ENCODE results near the gene EPHX1.
"Not testable (repeated sequence)": the region's sequence is repeated elsewhere in the genome, so short reads cannot be mapped to it uniquely, and the experiment has no call there.

Gene EPHX1

DNA sequence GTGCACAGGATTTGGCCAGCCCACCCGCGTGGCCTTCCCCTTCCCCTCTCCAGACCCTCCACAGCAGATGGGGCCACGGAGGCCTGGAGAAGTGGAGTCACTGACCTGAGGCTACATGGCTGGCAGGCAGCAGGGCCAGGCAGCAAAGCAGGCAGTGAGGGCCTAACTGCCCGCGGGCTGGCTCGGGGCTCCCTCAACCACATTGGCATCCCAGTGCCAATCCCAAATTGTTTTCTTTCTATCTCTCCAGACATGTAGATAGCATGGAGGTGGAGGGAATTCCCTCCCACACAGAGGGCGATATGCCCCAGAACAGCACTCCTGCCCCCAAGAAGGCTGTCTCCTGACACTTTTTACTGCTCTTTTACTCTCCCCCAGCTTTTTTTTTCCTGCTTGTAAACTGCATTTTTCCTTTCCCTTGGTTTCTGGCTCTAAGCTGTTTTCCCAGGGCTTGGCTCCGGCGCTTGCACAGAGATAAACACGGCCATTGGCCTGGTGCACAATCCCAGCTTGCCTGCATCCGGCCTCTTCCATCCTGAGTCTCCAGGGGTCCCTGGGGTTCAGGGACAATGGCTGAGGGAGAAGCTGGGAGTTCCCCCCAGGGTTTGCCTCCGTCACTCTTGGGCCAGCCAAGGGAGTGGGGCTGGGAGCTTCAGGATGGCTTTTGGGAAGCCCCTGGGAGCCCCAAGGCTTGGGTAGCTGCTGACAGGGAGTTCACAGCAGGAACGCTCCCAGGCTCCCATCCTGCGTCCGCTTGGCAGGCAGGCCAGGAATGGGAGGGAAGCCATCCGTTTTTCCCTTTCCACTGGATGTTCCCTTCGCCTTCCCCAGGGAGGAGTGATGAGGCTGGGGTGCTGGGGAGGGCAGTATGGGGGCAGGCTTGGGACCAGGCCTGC is 7.0 kb downstream of the EPHX1 start:
- no peak for DNase-seq

DNA sequence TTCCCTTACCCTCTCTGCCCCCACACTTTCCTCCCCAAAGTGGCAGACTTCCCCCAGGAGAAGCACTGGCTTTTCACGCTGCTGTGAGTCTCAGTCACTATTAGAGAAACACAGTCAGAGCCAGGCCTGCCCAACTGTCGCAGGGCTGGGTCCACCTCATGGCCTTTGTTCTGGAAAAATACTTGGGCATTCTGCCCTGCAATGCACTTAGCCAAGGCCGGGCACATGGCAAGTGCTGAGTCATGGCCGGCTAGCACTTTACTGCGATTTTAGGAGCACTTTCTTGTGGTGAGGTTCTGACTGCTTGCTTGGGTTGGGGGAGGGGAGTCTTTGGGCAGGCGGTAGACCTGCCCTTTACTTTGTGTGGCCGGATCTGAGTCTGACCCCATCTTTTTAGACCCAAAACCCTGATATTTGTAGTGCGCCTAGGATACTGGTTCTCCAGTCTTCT is 7.7 kb downstream of the EPHX1 start:
- no peak for DNase-seq

GRCh38 chr1:225818229-225818628 is 8.3 kb downstream of the EPHX1 start:
- no peak for DNase-seq

DNA sequence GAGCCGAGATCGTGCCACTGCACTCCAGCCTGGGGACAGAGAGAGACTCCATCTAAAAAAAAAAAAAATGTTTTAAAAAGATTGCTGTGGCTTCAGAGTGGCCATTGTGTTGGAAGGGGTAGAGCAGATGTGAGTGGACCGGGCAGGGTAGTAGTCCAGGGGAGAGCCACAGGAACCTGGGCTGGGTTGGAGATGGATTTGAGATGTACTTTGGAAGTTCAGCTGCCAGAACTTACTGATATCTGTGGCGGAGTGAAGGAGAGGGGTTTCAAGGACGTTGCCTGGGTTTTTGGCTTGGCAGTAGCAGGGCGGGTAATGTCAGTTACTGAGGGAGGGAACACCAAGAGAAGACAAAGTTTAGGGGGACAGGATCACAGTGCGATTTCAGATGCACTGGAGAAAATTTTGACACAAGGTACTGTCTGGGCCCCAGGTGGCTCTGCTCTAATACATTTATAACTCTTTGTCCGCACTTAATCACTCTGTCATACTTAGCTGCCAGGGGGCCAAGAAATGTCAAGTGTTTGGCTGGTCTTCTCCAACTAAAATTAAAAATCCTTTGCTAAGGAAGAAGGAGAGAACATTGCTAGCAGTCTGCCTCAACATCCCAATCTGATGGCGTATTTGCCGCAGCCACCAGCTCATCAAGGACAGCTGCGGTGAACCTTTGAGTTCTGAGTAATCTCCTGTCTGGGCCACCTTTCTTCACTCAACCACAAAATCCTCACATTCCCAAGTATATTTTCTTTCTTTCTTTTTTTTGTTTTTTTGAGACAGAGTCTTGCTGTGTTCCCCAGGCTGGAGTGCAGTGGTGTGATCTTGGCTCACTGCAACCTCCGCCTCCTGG is 9.6 kb downstream of the EPHX1 start:
- no peak for DNase-seq

GRCh38 chr1:225820522-225821120 is 10.7 kb downstream of the EPHX1 start:
- no peak for DNase-seq

GRCh38 chr1:225822655-225823403 is 12.9 kb downstream of the EPHX1 start:
- DNase-seq = no peak

DNA sequence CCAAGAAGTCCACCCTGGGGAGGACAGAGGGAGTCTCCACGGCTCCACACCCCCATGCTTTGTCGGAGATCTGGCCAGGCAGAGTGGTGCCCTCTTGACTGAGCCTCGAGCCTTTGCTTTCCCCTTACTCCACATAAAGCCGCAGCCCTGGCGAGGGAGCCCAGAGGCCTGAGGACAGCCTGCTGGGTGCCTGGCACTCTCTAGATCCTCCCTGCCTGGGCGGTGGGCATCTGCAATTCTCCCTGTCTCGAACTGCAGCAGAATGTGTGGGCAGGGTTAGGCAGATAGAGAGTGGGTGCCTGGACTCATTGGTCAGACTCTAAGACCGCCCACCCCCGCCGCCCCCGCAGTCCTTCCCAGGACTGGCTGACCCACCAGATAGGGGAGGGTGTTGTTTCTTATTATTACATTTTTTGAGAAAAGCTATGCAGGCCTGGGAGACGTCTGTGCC is 13.9 kb downstream of the EPHX1 start:
- no peak for DNase-seq

DNA sequence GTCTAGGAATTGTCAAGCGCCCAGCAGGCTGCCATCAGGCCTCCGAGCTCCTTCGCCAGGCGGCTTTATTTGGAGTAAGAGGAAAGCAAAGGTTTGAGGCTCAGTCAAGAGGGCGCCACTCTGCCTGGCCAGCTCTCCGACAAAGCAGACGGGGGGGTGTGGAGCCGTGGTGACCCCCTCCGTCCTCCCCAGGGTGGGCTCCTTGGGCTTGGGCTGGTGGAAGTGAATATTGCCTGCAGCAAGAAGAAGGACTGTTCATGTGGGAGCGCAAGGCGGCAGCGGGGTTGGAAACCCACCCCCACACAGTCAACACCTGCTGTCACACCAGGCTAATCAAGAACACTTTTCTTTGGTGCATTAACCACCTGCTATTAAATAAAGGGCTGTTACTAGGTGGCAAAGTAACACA is 14.6 kb downstream of the EPHX1 start:
- no peak for DNase-seq

- DNase-seq = no peak
Measured at GRCh38 chr1:225825078-225825477, 15.2 kb downstream of the EPHX1 start.

GRCh38 chr1:225825607-225826007 is 15.7 kb downstream of the EPHX1 start:
- no peak for DNase-seq

DNA sequence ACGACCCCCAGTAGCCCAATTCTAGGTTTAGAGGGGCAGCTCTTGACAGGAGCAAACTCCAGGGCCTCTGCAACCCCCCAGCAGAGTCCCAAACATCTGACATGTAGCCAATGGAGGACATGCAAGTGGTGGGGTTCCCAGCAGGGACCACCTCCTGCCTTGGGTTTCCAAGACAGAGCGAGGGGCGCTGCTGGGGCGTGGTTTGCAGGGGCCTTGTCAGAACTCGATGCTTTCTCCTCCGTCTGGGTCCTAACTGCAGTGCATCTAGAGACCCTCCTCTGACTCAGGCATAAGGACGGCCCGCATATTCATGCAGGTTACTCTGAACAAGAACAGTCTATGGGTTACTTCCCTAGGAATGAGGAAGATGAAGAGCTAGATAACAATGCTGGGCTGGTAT is 17.2 kb downstream of the EPHX1 start:
- DNase-seq = no peak

DNA sequence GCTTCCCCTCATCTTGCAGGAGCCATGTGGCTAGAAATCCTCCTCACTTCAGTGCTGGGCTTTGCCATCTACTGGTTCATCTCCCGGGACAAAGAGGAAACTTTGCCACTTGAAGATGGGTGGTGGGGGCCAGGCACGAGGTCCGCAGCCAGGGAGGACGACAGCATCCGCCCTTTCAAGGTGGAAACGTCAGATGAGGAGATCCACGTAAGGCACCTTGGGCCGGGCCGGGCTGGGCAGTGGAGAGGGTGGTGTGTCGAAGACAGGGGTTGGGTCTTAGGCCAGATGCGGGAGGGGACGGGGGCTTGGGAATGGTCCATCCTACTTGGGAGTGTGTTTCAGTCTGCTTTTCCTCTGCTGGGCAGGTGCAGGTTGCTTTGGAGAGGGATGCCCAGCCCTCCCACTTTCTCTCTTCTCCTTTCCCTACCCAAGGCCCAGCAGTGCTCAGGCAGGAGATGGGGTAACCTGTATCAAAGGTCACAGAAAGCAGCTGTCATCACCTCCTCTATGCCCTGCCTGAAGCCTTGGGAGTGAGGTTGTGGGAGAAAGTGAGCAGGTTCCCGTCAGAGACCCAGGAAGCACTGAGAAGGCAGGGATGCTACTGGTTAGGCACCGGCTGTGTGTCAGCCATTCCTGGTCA is 18.9 kb downstream of the EPHX1 start:
- no peak for DNase-seq

GRCh38 chr1:225830841-225831240 is 20.9 kb downstream of the EPHX1 start:
- DNase-seq = no peak

DNA sequence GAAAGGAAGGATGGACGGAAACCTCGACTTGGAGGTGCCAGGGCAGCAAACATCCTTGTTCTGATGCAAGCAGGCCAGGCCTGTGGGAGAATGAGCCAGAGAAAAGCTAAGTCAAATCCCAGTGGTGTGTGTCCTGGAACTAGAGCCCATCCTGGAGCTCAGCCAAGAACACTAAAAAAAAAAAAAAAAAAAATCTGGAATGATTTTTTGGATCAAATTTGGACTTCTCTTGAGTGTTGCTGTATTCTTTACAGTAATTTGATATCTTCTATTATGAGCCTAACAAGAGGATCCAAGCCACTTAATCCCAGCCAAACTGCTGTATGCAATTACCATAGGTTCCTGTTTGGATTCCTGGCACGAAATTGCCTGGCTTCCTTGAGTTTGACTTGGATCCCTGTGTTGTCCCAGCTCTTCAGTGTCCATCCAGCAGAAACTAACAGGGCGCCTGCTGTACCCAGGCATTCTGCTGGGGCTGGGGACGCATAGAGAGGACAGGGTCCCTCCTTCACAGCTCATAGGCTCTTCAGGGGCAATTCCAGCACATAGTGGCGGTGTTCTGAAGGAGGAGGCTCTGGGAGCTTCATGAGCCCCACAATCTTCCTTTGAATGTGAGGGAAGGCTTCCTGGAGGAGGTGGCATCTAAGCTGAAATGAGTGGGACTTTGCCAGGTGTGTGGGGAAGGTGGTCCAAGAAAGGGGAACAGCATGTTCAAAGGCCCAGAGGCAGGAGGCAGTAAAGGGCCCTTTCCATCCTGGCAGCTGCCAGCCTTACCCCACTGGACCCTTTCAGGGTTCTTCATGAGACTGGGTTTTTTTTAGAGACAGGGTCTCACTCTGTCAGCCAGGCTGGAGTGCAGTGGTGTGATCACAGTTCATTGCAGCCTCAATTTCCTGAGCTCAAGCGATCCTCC is 24.7 kb downstream of the EPHX1 start:
- no peak for DNase-seq

GRCh38 chr1:225835856-225836255 is 25.9 kb downstream of the EPHX1 start:
- DNase-seq = no peak

DNA sequence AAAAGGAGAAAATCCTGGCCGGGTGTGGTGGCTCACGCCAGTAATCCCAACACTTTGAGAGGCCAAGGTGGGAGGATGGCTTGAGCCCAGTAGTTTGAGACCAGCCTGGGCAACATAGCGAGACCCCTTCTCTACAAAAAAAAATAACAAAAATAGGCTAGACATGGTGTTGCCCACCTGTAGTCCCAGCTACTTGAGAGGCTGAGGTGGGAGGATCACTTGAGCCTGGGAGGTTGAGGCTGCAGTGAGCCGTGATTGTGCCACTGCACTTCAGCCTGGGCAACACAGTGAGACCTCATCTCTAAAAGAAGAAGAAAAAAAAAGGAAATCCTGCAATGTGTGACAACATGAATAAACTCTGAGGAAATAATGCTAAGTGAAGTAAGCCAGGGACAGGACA is 26.4 kb downstream of the EPHX1 start:
- not testable (repeated sequence) for DNase-seq

DNA sequence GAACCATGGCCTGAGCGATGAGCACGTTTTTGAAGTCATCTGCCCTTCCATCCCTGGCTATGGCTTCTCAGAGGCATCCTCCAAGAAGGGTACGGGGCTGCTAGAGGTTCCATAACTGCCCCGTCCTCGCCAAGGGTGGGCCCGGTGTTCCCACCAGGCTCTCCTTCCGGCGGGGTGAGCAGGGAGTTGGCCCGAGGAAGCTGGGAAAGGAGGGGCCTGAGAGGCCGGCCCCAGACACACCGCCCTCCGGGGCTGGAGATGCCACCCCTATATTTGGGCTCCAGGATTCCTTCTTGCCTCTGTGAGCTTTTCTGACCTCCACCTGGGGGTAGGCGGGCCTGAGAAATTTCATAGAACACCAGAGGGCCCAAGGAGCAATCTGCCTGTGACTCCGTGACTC is 28.9 kb downstream of the EPHX1 start:
- DNase-seq = no peak

- no peak for DNase-seq
Measured at GRCh38 chr1:225840223-225840610, 30.3 kb downstream of the EPHX1 start.

- DNase-seq = no peak
Measured at GRCh38 chr1:225840713-225841112, 30.8 kb downstream of the EPHX1 start.

DNA sequence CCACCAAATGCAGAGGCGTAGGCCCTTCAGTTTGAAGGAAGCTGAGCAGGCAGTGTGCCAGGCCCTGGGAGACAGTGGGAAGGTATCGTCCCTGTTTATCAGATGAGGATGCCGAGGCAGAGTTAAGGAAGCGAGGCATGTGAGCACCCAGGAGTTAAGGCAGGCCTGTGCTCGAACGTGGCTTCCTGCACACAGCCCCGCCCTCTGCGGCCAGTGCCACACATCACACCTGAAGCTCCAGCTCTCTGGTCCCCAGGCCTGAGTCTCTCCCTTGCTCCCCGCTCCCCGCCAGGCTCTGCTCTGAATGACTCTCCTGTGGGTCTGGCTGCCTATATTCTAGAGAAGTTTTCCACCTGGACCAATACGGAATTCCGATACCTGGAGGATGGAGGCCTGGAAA is 32.1 kb downstream of the EPHX1 start:
- no peak for DNase-seq

All from T-helper 1 cell (primary cell).